H9 (cell line): ENCODE data around the gene PARVB. TPM values are rescaled to one million over a fixed set of nuclear protein-coding genes. Genes with fewer than 3 reads are reported as not detected.

ENCODE experiments used
- DNase-seq: peaks from one replicate; pipeline ENCODE4 v3.0.0-alpha.2; 2017
- H2AFZ ChIP-seq: one replicate; pipeline ENCODE4 v1.6.1; 2013; ENCODE audit warnings: mild to moderate bottlenecking, low read length, control low read depth, moderate library complexity
- H2AK5ac ChIP-seq: 2 replicates; pipeline ENCODE4 v1.6.1; 2013; ENCODE audit warnings: low read length, control low read depth, mixed read lengths; ENCODE audit not compliant: insufficient read length
- H2BK120ac ChIP-seq: one replicate; pipeline ENCODE4 v1.6.1; 2013; ENCODE audit warnings: low read depth, mild to moderate bottlenecking, low read length, control low read depth, inconsistent platforms; ENCODE audit not compliant: poor library complexity, severe bottlenecking
- H2BK12ac ChIP-seq: 2 replicates; pipeline ENCODE4 v1.6.1; 2013; ENCODE audit warnings: low read length, control low read depth, mixed read lengths, low read depth; ENCODE audit not compliant: insufficient read length
- H2BK15ac ChIP-seq: 2 replicates; pipeline ENCODE4 v1.6.1; 2013; ENCODE audit warnings: low read depth, low read length, control low read depth
- H2BK20ac ChIP-seq: one replicate; pipeline ENCODE4 v1.6.1; 2013; ENCODE audit warnings: low read depth, mild to moderate bottlenecking, low read length, control low read depth, inconsistent platforms; ENCODE audit not compliant: poor library complexity, severe bottlenecking
- H2BK5ac ChIP-seq: 2 replicates; pipeline ENCODE4 v1.6.1; 2013; ENCODE audit warnings: low read length, control low read depth, mixed read lengths; ENCODE audit not compliant: insufficient read length
- H3K14ac ChIP-seq: 2 replicates; pipeline ENCODE4 v1.6.1; 2013; ENCODE audit warnings: low read length, control low read depth; ENCODE audit not compliant: insufficient read depth
- H3K18ac ChIP-seq: 2 replicates; pipeline ENCODE4 v1.6.1; 2013; ENCODE audit warnings: low read depth, mild to moderate bottlenecking, mixed read lengths, low read length, control low read depth; ENCODE audit not compliant: insufficient read length
- H3K23ac ChIP-seq: 2 replicates; pipeline ENCODE4 v1.6.1; 2013; ENCODE audit warnings: low read length, control low read depth, mixed read lengths, low read depth; ENCODE audit not compliant: insufficient read length
- H3K23me2 ChIP-seq: 2 replicates; pipeline ENCODE4 v1.6.1; 2013; ENCODE audit warnings: low read depth, mild to moderate bottlenecking, mixed read lengths, low read length, control low read depth; ENCODE audit not compliant: insufficient read length, poor library complexity, severe bottlenecking
- H3K27ac ChIP-seq: 2 replicates; pipeline ENCODE4 v1.5.1; 2013; ENCODE audit warnings: low read length, control low read depth, mixed read lengths, low read depth; ENCODE audit not compliant: insufficient read length
- H3K27me3 ChIP-seq: 2 replicates; pipeline ENCODE4 v1.6.1; 2013; ENCODE audit warnings: low read length, control low read depth, inconsistent platforms; ENCODE audit not compliant: insufficient read depth
- H3K4ac ChIP-seq: 2 replicates; pipeline ENCODE4 v1.6.1; 2013; ENCODE audit warnings: low read depth, mild to moderate bottlenecking, control low read depth, inconsistent platforms, low read length, moderate library complexity
- H3K4me1 ChIP-seq: 2 replicates; pipeline ENCODE4 v1.6.1; 2013; ENCODE audit warnings: low read length, control low read depth, inconsistent platforms; ENCODE audit not compliant: insufficient read depth
- H3K4me2 ChIP-seq: 2 replicates; pipeline ENCODE4 v1.6.1; 2013; ENCODE audit warnings: low read length, control low read depth, mixed read lengths; ENCODE audit not compliant: insufficient read length, insufficient read depth
- H3K56ac ChIP-seq: 2 replicates; pipeline ENCODE4 v1.6.1; 2013; ENCODE audit warnings: low read depth, mild to moderate bottlenecking, mixed read lengths, low read length, control low read depth; ENCODE audit not compliant: insufficient read length
- H3K79me1 ChIP-seq: 2 replicates; pipeline ENCODE4 v1.6.1; 2013; ENCODE audit warnings: low read depth, mild to moderate bottlenecking, moderate library complexity, low read length, control low read depth, inconsistent platforms; ENCODE audit not compliant: insufficient read depth, poor library complexity, severe bottlenecking
- H3K79me2 ChIP-seq: 2 replicates; pipeline ENCODE4 v1.6.1; 2013; ENCODE audit warnings: low read length, control low read depth, inconsistent platforms; ENCODE audit not compliant: insufficient read depth
- H3K9ac ChIP-seq: 2 replicates; pipeline ENCODE4 v1.6.1; 2013; ENCODE audit warnings: low read length, control low read depth, mixed read lengths; ENCODE audit not compliant: insufficient read length; ENCODE audit errors: extremely low read depth
- H3K9me3 ChIP-seq: one replicate; pipeline ENCODE4 v1.6.1; 2013; ENCODE audit warnings: low read depth, low read length, inconsistent platforms; ENCODE audit not compliant: control insufficient read depth
- H3T11ph ChIP-seq: one replicate; pipeline ENCODE4 v1.6.1; 2013; ENCODE audit warnings: mild to moderate bottlenecking, low read length, control low read depth, inconsistent platforms
- H4K20me1 ChIP-seq: one replicate; pipeline ENCODE4 v1.6.1; 2013; ENCODE audit not compliant: control insufficient read depth, insufficient read length, insufficient read depth
- H4K5ac ChIP-seq: 2 replicates; pipeline ENCODE4 v1.6.1; 2013; ENCODE audit warnings: low read depth, mild to moderate bottlenecking, mixed read lengths, low read length, control low read depth; ENCODE audit not compliant: insufficient read length
- H4K8ac ChIP-seq: replicated peaks from 2 replicates; pipeline ENCODE4 v1.6.1; 2013; ENCODE audit warnings: low read length, control low read depth, mixed read lengths, low read depth; ENCODE audit not compliant: insufficient read length
- H4K91ac ChIP-seq: 2 replicates; pipeline ENCODE4 v1.6.1; 2013; ENCODE audit warnings: low read depth, mild to moderate bottlenecking, moderate library complexity, mixed read lengths, low read length, control low read depth; ENCODE audit not compliant: insufficient read length
- H3K27ac Mint-ChIP-seq, 3 experiments: 2 replicates in 2 of 3; 3 replicates in 1 of 3; pipeline ENCODE4 v1.8.0; 2020 to 2021; ENCODE audit warnings: mixed read lengths in 3 of 3, mild to moderate bottlenecking in 1 of 3, moderate library complexity in 1 of 3
- H3K27me3 Mint-ChIP-seq: 2 replicates; pipeline ENCODE4 v1.8.0; 2021; ENCODE audit warnings: low read depth, mild to moderate bottlenecking, moderate library complexity, mixed read lengths
- H3K36me3 Mint-ChIP-seq, 3 experiments: 2 replicates in 2 of 3; 3 replicates in 1 of 3; pipeline ENCODE4 v1.8.0; 2020 to 2021; ENCODE audit warnings: low read depth in 3 of 3, mixed read lengths in 3 of 3; ENCODE audit not compliant: insufficient read depth in 1 of 3
- H3K4me1 Mint-ChIP-seq, 2 experiments: 2 replicates each; pipeline ENCODE4 v1.8.0; 2020; ENCODE audit warnings: mixed read lengths in 2 of 2
- H3K4me3 Mint-ChIP-seq, 2 experiments: 2 replicates in 1 of 2; 3 replicates in 1 of 2; pipeline ENCODE4 v1.8.0; 2020 to 2021; ENCODE audit warnings: mild to moderate bottlenecking in 2 of 2, mixed read lengths in 2 of 2, moderate library complexity in 1 of 2
- H3K9me3 Mint-ChIP-seq, 2 experiments: 2 replicates in 1 of 2; 3 replicates in 1 of 2; pipeline ENCODE4 v1.8.0; 2020; ENCODE audit warnings: mild to moderate bottlenecking in 2 of 2, mixed read lengths in 2 of 2, moderate library complexity in 1 of 2
- CTCF ChIP-seq: fragments of 200-600 bp; sonication (generic); conservative IDR thresholded peaks from 3 replicates; pipeline ENCODE4 v1.8.0; 2021; ENCODE audit warnings: antibody characterized with exemption, mild to moderate bottlenecking
- WGBS: extraction: QIAGEN DNeasy Blood & Tissue Kit; methylation state at CpG from one replicate; pipeline ENCODE4 v1.1.7; 2013; ENCODE audit warnings: missing lambda C conversion rate, low lambda C conversion rate, mixed read lengths; ENCODE audit not compliant: insufficient read length; ENCODE audit errors: extremely low coverage; 5-methylcytosine and 5-hydroxymethylcytosine counted together
- total RNA-seq: library from RNA; stranded (reverse); gene quantifications from 2 replicates; pipeline ENCODE4 v1.2.1, GENCODE V29; 2021

Gene PARVB
- total RNA-seq, 1 experiment from 2014 or later = 15.6 TPM

GRCh38 chr22:44004104-44004460 lies 20.0 kb upstream of the PARVB start:
- no peak overlapping the region for H2BK12ac ChIP-seq
- no peak overlapping the region for H2BK5ac ChIP-seq
- H3K27ac Mint-ChIP-seq = peak overlapping the region in 1 of 3 experiments; percentile 59; a peak in 1 of 7 replicates
- H3K27me3 Mint-ChIP-seq = no peaks in the 10 kb centered on the region
- H3K27ac ChIP-seq = no peak overlapping the region
- no peak overlapping the region for H2BK120ac ChIP-seq
- no peak overlapping the region for H3K23ac ChIP-seq
- H3K36me3 Mint-ChIP-seq = peaks cover 8 to 16% (median 13%) of the 10 kb centered on the region in 3 experiments; a peak in 6 of 7 replicates
- no peak overlapping the region for H3K4me2 ChIP-seq
- no peak overlapping the region for H3K56ac ChIP-seq
- H3T11ph ChIP-seq = no peak overlapping the region
- H3K9ac ChIP-seq = no peak overlapping the region
- H3K23me2 ChIP-seq = no peaks in the 10 kb centered on the region
- no peak overlapping the region for H4K5ac ChIP-seq
- no peaks in the 10 kb centered on the region for H3K4me1 ChIP-seq
- no peak overlapping the region for H3K4ac ChIP-seq
- H3K9me3 Mint-ChIP-seq = peaks cover 7 to 9% of the 10 kb centered on the region in 2 experiments
- H2AFZ ChIP-seq = no peak overlapping the region
- H3K79me2 ChIP-seq = no peaks in the 10 kb centered on the region
- no peak overlapping the region for H4K91ac ChIP-seq
- no CpG with 5 or more reads among the region's 7 CpGs for WGBS
- H3K9me3 ChIP-seq = no peaks in the 10 kb centered on the region
- H2AK5ac ChIP-seq = no peak overlapping the region
- peak; percentile 0; the same call in 1 of the 3 replicates for TF ChIP-seq CTCF
- H3K14ac ChIP-seq = no peak overlapping the region
- H2BK20ac ChIP-seq = no peak overlapping the region
- no peak overlapping the region for H2BK15ac ChIP-seq
- no peaks in the 10 kb centered on the region for H3K27me3 ChIP-seq
- H4K8ac ChIP-seq = no peak overlapping the region
- H4K20me1 ChIP-seq = no peaks in the 10 kb centered on the region
- no peak overlapping the region; a peak in 1 of 5 replicates for H3K4me3 Mint-ChIP-seq
- H3K79me1 ChIP-seq = no peaks in the 10 kb centered on the region
- no peak for DNase-seq
- no peak overlapping the region for H3K18ac ChIP-seq
- H3K4me1 Mint-ChIP-seq = peaks cover 4 to 11% of the 10 kb centered on the region in 2 experiments
